Cardiac fibroblast (primary cell): ENCODE measurements around the gene CCDC88A.
"Not testable (repeated sequence)": the region's sequence is repeated elsewhere in the genome, so short reads cannot be mapped to it uniquely, and the experiment has no call there.

Experiments
- DNase-seq, 2 donors: peaks; one replicate each; pipeline versions ENCODE4 v3.0.0 to v3.0.0-alpha.2; 2010; ENCODE audit warnings: low read depth in 2 of 2
- H3K4me3 ChIP-seq, 2 donors: replicated peaks in 1 of 2; 1 replicate in 1 of 2; 2 replicates in 1 of 2; pipeline ENCODE4 v1.5.1; 2011; ENCODE audit warnings: low read depth in 2 of 2, low read length in 2 of 2, mild to moderate bottlenecking in 2 of 2, moderate library complexity in 1 of 2
- CTCF ChIP-seq: IDR thresholded peaks from one replicate; pipeline ENCODE4 v1.5.1; 2011; ENCODE audit warnings: low read depth, mild to moderate bottlenecking, low read length, inconsistent platforms

The CCDC88A gene

GRCh38 chr2:55401124-55401523 is 18.5 kb downstream of the CCDC88A start:
- H3K4me3 ChIP-seq = no peak overlapping the region
- TF ChIP-seq CTCF = no peak
- peak in 1 of 2 donors; percentile 29 for DNase-seq

DNA sequence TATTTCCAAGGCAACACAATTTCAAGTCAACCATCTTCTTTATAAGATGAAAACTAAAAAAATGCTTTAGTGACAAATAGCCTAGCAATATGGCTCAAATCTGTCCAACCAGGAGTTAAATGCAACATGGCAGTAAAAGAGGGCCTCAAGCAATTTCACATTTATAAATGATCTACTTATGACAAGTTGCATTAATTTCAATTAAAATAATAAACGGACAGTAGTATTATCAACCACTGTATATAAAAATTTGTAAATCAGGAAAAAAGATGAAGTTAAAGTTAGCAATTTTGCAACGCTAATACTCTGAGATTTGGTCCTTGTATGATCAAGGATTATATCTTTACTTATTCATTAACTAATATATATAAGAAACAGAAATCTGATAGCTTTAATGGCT is 19.3 kb downstream of the CCDC88A start:
- DNase-seq = no peak
- H3K4me3 ChIP-seq = no peak overlapping the region
- no peak for TF ChIP-seq CTCF

DNA sequence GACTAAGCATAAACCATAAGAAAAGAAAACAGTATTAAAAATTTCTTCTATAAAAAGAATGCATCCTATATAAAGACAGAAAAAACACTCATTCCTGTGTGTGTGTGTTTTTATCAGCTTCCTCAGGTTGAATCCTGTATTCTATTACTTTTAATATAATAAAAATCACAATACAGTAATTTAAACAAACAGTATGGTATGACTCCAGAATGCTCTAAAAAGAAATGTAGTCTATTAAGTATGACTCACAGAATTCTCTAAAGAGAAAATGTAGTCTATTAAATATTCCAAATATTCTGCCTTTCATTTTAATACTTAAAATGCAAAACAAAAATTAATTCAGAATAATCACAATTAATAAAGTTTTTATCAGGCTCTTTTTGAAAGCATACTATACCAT is 19.8 kb downstream of the CCDC88A start:
- H3K4me3 ChIP-seq = no peak overlapping the region
- DNase-seq = no peak
- TF ChIP-seq CTCF = no peak

DNA sequence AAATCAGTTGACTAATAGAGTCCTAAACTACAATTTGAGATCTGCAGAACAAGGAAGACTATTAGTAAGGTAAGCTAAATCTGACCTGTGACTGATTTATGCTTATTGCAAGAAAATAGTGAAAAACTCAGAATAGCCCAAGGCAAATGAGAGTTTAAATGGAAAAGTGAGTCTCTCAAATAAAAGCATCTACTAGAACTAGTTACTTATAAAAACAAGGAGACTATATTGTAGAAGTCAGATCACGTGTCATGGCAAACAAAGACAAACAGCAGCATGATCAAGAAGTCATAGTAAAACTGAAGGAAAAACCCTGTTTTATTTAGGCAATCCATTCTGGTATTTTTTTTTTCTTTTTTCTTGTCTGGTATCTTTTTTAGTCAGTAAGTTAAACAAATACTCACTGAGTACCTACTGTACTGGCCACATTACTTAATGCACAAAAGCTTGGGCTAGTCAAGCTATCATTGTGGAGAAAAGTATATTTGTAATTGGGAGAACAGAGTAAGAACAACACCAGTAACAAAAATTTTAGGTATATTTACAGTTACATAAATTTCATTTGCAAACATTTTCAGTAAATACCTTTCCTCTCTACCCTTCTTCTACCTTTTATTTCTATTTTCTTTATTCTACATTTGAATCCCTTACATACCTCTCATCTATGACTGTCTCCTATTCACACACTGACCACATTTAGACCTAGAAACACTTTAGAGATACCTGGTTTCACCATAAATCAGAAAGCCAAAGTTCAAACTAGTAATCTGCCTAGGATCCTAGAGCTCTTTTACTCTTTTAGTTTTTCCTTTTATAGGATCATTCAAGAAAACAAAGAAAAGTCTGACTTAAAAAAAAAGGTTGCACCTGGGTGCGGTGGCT is 23.7 kb downstream of the CCDC88A start:
- TF ChIP-seq CTCF = no peak
- H3K4me3 ChIP-seq = no peak overlapping the region
- no peak for DNase-seq

DNA sequence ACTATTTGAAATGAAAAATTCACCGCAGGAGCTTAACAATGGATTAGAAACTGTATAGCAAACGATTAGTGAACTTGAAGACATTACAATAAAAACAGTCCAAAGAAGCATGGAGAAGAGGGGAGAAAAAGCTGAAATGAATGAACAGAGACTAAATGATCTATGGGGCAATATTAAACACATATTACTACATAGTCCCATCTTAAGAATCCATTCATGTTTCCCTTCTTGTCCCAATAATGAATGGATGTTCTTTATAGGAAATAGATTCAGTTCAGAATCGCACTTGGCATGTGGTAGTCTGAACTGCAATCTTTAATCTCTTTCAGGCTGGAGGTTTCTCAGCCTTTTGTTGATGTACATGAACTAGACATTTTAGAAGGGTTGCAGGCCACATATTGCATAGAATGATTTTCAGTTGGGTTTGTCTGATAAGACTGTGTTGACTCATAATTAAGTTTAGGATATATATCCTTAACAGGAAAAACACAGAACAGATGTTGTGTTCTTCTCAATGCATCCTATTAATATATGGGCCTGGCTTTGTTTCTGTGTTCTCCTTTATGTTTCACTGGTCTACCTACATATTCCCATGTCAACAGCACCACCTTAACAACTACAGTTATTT is 27.9 kb downstream of the CCDC88A start:
- no peak for TF ChIP-seq CTCF
- H3K4me3 ChIP-seq = no peak overlapping the region
- no peak for DNase-seq

GRCh38 chr2:55391155-55391554 is 28.5 kb downstream of the CCDC88A start:
- DNase-seq = no peak
- TF ChIP-seq CTCF = no peak
- no peak overlapping the region for H3K4me3 ChIP-seq

DNA sequence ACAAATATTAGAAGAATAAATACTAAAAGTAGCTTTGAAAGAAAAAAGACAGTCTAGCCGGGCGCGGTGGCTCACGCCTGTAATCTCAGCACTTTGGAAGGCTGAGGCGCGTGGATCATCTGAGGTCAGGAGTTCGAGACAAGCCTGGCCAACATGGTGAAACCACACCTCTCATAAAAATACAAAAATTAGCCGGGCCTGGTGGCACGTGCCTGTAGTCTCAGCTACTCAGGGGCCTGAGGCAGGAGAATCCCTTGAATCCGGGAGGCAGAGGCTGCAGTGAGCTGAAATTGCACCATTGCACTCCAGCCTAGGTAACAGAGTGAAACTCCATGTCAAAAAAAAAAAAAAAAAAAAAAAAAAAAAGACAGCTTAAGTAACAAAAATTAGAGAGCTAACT is 34.1 kb downstream of the CCDC88A start:
- DNase-seq = not testable (repeated sequence)

More for the DNA sequence above, 34.1 kb downstream of the CCDC88A start:
- H3K4me3 ChIP-seq = not testable (repeated sequence)
